MM.1S (cell line): ENCODE data around the gene UFSP2.

ENCODE experiments used
- DNase-seq: peaks from one replicate; pipeline ENCODE4 v3.0.0-alpha.2; 2015
- H2AFZ ChIP-seq: fragments of 300-600 bp; sonication (generic); 2 replicates; pipeline ENCODE4 v1.6.0; 2016; ENCODE audit warnings: antibody characterized with exemption, low read length
- H3F3A ChIP-seq: fragments of 300-600 bp; sonication (generic); 2 replicates; pipeline ENCODE4 v1.6.1; 2016; ENCODE audit warnings: mild to moderate bottlenecking, antibody characterized with exemption, low read length, moderate library complexity, mixed read lengths; ENCODE audit not compliant: insufficient read depth
- H3K27ac ChIP-seq: fragments of 300-600 bp; sonication (generic); 2 replicates; pipeline ENCODE4 v1.5.1; 2016; ENCODE audit warnings: mild to moderate bottlenecking, low read length
- H3K27me3 ChIP-seq: fragments of 300-600 bp; sonication (generic); replicated peaks from 2 replicates; pipeline ENCODE4 v1.6.0; 2016; ENCODE audit warnings: low read length; ENCODE audit not compliant: insufficient read depth
- H3K36me3 ChIP-seq: fragments of 300-600 bp; sonication (generic); replicated peaks from 2 replicates; pipeline ENCODE4 v1.6.1; 2016; ENCODE audit warnings: mild to moderate bottlenecking, low read length, mixed read lengths; ENCODE audit not compliant: insufficient read depth
- H3K4me1 ChIP-seq: fragments of 300-600 bp; sonication (generic); 2 replicates; pipeline ENCODE4 v1.6.1; 2016; ENCODE audit warnings: low read length, mixed read lengths
- H3K4me2 ChIP-seq: fragments of 300-600 bp; sonication (generic); 2 replicates; pipeline ENCODE4 v1.6.0; 2016; ENCODE audit warnings: low read depth, low read length
- H3K4me3 ChIP-seq: fragments of 300-600 bp; sonication (generic); 2 replicates; pipeline ENCODE4 v1.5.1; 2016; ENCODE audit warnings: low read length, mixed read lengths
- H3K79me2 ChIP-seq: fragments of 300-600 bp; sonication (generic); 2 replicates; pipeline ENCODE4 v1.6.1; 2016; ENCODE audit warnings: mixed run types, low read length, mixed read lengths
- H3K9ac ChIP-seq: fragments of 300-600 bp; sonication (generic); 2 replicates; pipeline ENCODE4 v1.6.1; 2016; ENCODE audit warnings: low read length, mixed read lengths
- H3K9me2 ChIP-seq: fragments of 300-600 bp; sonication (generic); replicated peaks from 2 replicates; pipeline ENCODE4 v1.6.1; 2016; ENCODE audit warnings: mild to moderate bottlenecking, low read length, mixed read lengths; ENCODE audit not compliant: insufficient read depth
- H3K9me3 ChIP-seq: fragments of 300-600 bp; sonication (generic); replicated peaks from 2 replicates; pipeline ENCODE4 v1.6.1; 2016; ENCODE audit warnings: mild to moderate bottlenecking, low read length, mixed read lengths; ENCODE audit not compliant: insufficient read depth
- H4K20me1 ChIP-seq: fragments of 300-600 bp; sonication (generic); 2 replicates; pipeline ENCODE4 v1.6.1; 2016; ENCODE audit warnings: mild to moderate bottlenecking, low read length, moderate library complexity, mixed read lengths; ENCODE audit not compliant: insufficient read depth
- EZH2 ChIP-seq: fragments of 300-600 bp; sonication (generic); optimal IDR thresholded peaks from 2 replicates; pipeline ENCODE3; 2017; ENCODE audit warnings: low read depth, mild to moderate bottlenecking, antibody characterized with exemption, low read length, mixed read lengths
- EZH2phosphoT487 ChIP-seq: fragments of 300-600 bp; sonication (generic); IDR thresholded peaks from 2 replicates; pipeline ENCODE4 v1.6.1; 2018; ENCODE audit warnings: antibody characterized with exemption, low read length
- TF ChIP-seq, protein P1 (sequence below): fragments of 300-600 bp; sonication (generic); IDR thresholded peaks from 2 replicates; pipeline ENCODE4 v1.5.1; 2016; ENCODE audit warnings: antibody characterized with exemption, low read length, mixed read lengths

The UFSP2 gene, protein sequence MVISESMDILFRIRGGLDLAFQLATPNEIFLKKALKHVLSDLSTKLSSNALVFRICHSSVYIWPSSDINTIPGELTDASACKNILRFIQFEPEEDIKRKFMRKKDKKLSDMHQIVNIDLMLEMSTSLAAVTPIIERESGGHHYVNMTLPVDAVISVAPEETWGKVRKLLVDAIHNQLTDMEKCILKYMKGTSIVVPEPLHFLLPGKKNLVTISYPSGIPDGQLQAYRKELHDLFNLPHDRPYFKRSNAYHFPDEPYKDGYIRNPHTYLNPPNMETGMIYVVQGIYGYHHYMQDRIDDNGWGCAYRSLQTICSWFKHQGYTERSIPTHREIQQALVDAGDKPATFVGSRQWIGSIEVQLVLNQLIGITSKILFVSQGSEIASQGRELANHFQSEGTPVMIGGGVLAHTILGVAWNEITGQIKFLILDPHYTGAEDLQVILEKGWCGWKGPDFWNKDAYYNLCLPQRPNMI

DNA sequence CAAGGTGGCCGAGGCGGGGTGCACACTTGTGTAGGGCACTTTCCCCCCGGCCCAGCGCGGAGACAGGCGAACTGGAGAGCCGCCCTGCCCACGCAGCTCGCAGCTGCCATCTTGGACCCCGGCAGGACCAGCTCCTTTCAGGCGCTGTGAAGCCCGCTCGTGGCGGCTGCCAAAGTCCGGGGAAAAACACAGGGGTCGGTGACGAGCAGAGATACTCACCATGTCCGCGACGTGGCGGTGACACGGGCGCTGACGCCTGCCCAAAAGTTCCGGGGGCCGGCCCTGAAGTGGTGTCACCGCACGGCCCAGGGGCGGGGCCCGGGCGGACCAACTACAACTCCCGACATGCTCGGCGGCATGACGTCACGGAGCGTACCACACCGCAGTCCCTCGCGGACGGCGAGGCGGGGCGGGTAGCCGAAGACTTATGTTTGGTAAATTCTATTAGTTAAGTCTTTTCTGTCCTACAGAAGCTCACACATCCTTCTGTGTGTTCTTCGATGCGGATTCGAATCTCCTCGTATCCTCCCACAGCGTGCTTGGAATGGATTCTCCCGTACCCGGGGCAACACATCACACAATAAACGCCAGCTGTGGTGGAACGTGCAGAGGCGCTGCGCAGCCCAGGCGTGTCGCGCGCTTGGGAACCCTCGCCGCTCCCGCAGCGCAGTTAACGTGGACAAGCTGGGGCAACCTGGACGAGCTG is at the start of gene UFSP2:
Gene UFSP2, minus strand, starts transcription at position 318 of the 706 bp plus-strand sequence. Its CDS starts 96 bp downstream, at position 222.
- TF ChIP-seq EZH2phosphoT487 (no peak), EZH2 (no peak)
- TF ChIP-seq, protein P1, sequence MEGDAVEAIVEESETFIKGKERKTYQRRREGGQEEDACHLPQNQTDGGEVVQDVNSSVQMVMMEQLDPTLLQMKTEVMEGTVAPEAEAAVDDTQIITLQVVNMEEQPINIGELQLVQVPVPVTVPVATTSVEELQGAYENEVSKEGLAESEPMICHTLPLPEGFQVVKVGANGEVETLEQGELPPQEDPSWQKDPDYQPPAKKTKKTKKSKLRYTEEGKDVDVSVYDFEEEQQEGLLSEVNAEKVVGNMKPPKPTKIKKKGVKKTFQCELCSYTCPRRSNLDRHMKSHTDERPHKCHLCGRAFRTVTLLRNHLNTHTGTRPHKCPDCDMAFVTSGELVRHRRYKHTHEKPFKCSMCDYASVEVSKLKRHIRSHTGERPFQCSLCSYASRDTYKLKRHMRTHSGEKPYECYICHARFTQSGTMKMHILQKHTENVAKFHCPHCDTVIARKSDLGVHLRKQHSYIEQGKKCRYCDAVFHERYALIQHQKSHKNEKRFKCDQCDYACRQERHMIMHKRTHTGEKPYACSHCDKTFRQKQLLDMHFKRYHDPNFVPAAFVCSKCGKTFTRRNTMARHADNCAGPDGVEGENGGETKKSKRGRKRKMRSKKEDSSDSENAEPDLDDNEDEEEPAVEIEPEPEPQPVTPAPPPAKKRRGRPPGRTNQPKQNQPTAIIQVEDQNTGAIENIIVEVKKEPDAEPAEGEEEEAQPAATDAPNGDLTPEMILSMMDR = no peak
- Histone ChIP-seq H3K9ac (peak within 1 kb of the TSS; percentile 98), H4K20me1 (no peaks in the 10 kb centered on the region), H3K27ac (peak within 1 kb of the TSS; percentile 84), H3K4me1 (peaks cover 23% of the 10 kb centered on the region), H3K79me2 (peaks cover 49% of the 10 kb centered on the region), H3K9me3 (no peaks in the 10 kb centered on the region), H3K4me3 (peak within 1 kb of the TSS; percentile 83), H2AFZ (peak within 1 kb of the TSS; percentile 91), H3K4me2 (peak within 1 kb of the TSS; percentile 85), H3K36me3 (no peaks in the 10 kb centered on the region; the same call in 1 of the 2 replicates), H3K27me3 (no peaks in the 10 kb centered on the region), H3K9me2 (no peaks in the 10 kb centered on the region), H3F3A (peaks cover 2% of the 10 kb centered on the region; the same call in 1 of the 2 replicates)
- DNase-seq = peak; percentile 93

DNA sequence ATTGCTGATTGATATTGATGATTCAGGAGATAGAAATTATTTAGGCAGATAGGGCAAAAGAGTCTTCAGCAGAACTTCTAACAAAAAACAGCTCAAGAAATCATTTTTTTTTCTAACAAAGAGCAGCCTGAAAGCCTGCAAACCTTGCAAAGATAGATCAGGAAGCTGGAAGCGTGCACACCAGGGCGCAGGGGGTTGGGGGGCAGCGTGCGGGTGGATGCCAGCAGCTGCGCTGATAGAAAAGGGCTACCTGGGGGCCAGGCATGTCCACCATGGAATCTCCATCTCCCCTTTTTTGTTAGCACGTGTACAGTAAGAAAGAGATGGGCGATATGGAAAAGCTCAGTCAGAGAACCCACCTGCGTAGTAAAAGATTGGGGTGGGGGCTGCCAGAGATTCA is 47.5 kb upstream of the UFSP2 start:
- Histone ChIP-seq H2AFZ (no peak overlapping the region), H3F3A (peaks cover 11% of the 10 kb centered on the region; the same call in 1 of the 2 replicates), H3K9me2 (no peaks in the 10 kb centered on the region), H3K79me2 (peaks cover 20% of the 10 kb centered on the region), H3K9ac (no peak overlapping the region), H3K27ac (no peak overlapping the region), H3K4me2 (no peak overlapping the region), H3K36me3 (no peaks in the 10 kb centered on the region), H3K4me3 (no peak overlapping the region), H3K9me3 (no peaks in the 10 kb centered on the region), H3K27me3 (no peaks in the 10 kb centered on the region), H3K4me1 (peaks cover 16% of the 10 kb centered on the region), H4K20me1 (no peaks in the 10 kb centered on the region)
- TF ChIP-seq, protein P1 = no peak
- TF ChIP-seq EZH2phosphoT487 (no peak), EZH2 (no peak)
- no peak for DNase-seq

DNA sequence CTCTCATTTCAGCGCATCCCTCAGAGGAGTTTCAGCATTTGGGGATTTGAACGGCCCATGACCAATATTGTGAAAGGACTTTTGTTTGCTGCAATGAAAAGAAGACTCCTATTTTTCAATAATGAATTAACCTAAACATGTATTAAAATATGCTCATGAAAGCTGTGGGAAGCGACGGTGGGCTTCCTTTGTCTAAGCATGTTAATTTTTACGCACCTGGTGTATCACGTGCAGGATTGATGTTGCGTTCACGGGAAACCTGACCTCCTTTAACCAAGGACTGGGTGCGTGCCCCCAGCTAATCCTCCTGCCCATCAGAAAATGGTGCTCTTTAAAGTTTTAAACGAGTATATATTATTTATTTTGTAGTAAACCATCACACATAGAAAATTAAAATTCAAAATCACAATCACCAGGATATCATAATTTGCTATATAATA is 46.4 kb upstream of the UFSP2 start:
- Histone ChIP-seq H3F3A (peaks cover 6% of the 10 kb centered on the region; the same call in 1 of the 2 replicates), H2AFZ (peak overlapping the region; percentile 67), H3K4me2 (peak overlapping the region; percentile 96), H4K20me1 (no peaks in the 10 kb centered on the region), H3K79me2 (peaks cover 20% of the 10 kb centered on the region), H3K36me3 (no peaks in the 10 kb centered on the region), H3K9ac (peak overlapping the region; percentile 99), H3K27me3 (no peaks in the 10 kb centered on the region), H3K4me1 (peaks cover 10% of the 10 kb centered on the region; the same call in 1 of the 2 replicates), H3K9me3 (no peaks in the 10 kb centered on the region), H3K27ac (peak overlapping the region; percentile 81), H3K4me3 (peak overlapping the region; percentile 90), H3K9me2 (no peaks in the 10 kb centered on the region)
- peak; percentile 44 for DNase-seq
- TF ChIP-seq EZH2phosphoT487 (no peak), EZH2 (no peak)
- TF ChIP-seq, protein P1 = no peak
